Activated T-helper 17 cell treated with anti-CD3 and anti-CD28 coated beads, Interleukin-2, amount 50 U/mL, for 72 hours (primary cell): ENCODE data around the gene CNKSR3. TPM values are rescaled to one million over a fixed set of nuclear protein-coding genes. Genes with fewer than 3 reads are reported as not detected.

Source experiments
- ATAC-seq: fragments of 150-1000 bp; cut with Tn5 transposase; replicated peaks from 2 replicates; pipeline ENCODE4 v1.10.0; 2021; ENCODE audit warnings: mild to moderate bottlenecking, moderate library complexity
- H3K27ac Mint-ChIP-seq: one replicate; pipeline ENCODE4 v1.8.0; 2022; ENCODE audit warnings: mixed read lengths
- H3K27me3 Mint-ChIP-seq: one replicate; pipeline ENCODE4 v1.8.0; 2022; ENCODE audit warnings: mixed read lengths
- H3K36me3 Mint-ChIP-seq: one replicate; pipeline ENCODE4 v1.8.0; 2022; ENCODE audit warnings: low read depth, mild to moderate bottlenecking, mixed read lengths
- H3K4me1 Mint-ChIP-seq: one replicate; pipeline ENCODE4 v1.8.0; 2022; ENCODE audit warnings: mixed read lengths
- H3K4me3 Mint-ChIP-seq: one replicate; pipeline ENCODE4 v1.8.0; 2022; ENCODE audit warnings: mild to moderate bottlenecking, mixed read lengths
- H3K9me3 Mint-ChIP-seq: one replicate; pipeline ENCODE4 v1.8.0; 2022; ENCODE audit warnings: mixed read lengths
- total RNA-seq, 2 donors: library from RNA; stranded (reverse); gene quantifications; one replicate each; pipeline ENCODE4 v1.2.3, GENCODE V29; 2022

CNKSR3 gene
- total RNA-seq, 2 donors from 2014 or later: 1.5 TPM; not detected in 1

DNA sequence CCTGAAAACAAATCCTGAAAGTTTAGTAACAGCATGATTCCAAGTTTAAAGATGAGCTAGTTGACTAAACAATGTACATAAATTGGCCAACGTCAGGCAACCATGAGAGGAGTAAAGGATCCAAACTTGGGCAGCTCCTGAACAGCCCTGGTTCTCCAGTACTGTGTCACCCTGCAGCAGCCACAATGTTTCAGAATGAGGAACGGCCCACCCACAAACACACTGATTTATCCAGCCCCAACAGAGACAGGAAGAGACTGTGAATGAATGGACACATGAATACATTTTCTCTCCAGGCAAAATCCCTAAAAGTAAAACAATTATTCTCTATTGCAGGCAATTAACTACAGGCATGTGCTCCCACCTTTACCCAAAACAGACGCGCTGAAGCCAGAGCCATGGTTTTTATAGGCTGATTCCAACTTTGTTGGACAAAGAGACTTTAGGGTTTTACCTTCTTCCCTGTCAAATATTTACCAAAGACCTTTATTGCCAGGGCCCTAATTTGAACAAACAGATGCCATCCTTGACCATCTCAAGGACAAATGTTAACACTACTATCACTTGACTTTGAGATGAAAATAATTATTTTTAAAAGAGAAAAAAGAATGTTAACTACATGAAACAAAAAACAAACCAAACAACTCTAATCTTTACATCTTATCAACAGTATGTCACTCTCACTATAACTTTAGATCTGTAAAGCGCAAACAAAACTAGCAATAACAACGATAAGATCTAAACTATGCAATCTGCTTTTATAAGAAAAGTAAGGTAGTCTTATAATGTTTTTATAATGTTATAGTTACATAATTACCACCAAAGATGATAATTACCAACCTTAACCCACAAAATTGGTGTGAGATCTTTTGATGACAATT, 22.9 kb downstream of the CNKSR3 start:
- no peak for ATAC-seq
- no peak overlapping the region for H3K4me3 Mint-ChIP-seq
- H3K9me3 Mint-ChIP-seq: no peaks in the 10 kb centered on the region
- peaks cover 17% of the 10 kb centered on the region for H3K27me3 Mint-ChIP-seq
- H3K4me1 Mint-ChIP-seq: no peaks in the 10 kb centered on the region
- H3K36me3 Mint-ChIP-seq: no peaks in the 10 kb centered on the region
- H3K27ac Mint-ChIP-seq: no peak overlapping the region

DNA sequence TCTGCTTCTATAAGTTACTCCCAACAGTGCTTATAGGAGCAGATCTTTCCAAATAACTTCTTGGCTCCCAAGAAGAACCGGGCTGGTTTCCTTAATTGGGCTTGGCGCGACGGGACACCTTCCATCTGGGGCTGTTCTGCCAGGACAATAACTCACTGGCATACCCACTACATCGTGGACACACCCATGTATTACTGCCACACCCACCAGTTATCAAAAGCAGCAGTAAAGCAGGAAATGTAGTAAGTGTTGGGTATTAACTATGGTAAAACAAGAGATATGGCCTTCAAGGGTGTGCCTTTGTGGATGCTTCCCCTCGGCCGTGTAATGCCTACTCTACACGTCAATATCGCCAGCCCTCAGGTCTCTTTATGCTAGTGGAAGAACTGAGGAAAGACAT, 24.7 kb downstream of the CNKSR3 start:
- Mint-ChIP-seq H3K27ac (no peak overlapping the region), H3K4me1 (no peaks in the 10 kb centered on the region), H3K9me3 (no peaks in the 10 kb centered on the region)

DNA sequence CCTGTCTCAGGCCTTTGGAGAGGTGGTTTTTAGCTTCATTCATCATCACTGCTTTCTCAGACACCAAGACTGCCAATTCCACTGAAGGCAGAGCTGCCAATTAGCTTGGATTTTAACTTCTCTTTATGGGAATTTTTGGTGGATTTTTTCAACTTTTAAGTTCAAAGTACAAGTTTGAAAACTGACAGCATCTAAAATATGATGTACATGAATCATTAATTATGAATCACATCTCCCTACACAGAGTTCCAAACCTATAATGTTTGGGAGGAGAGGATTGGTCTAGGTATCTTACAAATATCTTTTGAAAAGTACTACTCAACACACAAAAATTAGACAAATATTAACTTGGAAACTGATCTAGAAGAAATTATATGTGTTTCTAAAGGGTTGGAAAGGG, 25.5 kb downstream of the CNKSR3 start:
- Mint-ChIP-seq H3K4me3 (no peak overlapping the region), H3K27ac (no peak overlapping the region), H3K27me3 (peaks cover 17% of the 10 kb centered on the region), H3K36me3 (no peaks in the 10 kb centered on the region), H3K9me3 (no peaks in the 10 kb centered on the region), H3K4me1 (no peaks in the 10 kb centered on the region)
- ATAC-seq: no peak

More for the DNA sequence above, 24.7 kb downstream of the CNKSR3 start:
- no peak overlapping the region for H3K4me3 Mint-ChIP-seq
- H3K27me3 Mint-ChIP-seq: peaks cover 18% of the 10 kb centered on the region
- no peak for ATAC-seq
- H3K36me3 Mint-ChIP-seq: no peaks in the 10 kb centered on the region

DNA sequence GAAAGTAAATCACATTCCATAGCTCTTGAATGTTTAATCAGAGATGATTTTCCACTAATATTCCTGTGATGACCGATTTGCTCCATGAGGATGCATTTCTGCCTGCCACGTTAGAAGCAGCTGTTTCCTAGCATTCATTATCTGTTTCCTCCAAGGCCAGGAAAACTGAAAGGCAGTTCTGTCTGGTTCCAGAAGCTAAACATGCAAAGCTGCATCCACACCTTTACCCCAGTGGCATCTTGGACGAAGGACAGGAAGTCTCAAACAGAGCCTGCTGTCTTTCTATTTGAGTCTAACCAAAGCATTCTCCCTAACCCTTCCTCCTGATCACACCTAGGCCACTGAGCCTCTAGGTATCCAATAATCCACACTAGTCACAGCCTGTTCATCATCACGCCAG, 27.6 kb downstream of the CNKSR3 start:
- H3K27ac Mint-ChIP-seq: no peak overlapping the region
- no peaks in the 10 kb centered on the region for H3K4me1 Mint-ChIP-seq
- peaks cover 12% of the 10 kb centered on the region for H3K27me3 Mint-ChIP-seq
- H3K9me3 Mint-ChIP-seq: no peaks in the 10 kb centered on the region
- no peak for ATAC-seq
- no peak overlapping the region for H3K4me3 Mint-ChIP-seq
- H3K36me3 Mint-ChIP-seq: no peaks in the 10 kb centered on the region

DNA sequence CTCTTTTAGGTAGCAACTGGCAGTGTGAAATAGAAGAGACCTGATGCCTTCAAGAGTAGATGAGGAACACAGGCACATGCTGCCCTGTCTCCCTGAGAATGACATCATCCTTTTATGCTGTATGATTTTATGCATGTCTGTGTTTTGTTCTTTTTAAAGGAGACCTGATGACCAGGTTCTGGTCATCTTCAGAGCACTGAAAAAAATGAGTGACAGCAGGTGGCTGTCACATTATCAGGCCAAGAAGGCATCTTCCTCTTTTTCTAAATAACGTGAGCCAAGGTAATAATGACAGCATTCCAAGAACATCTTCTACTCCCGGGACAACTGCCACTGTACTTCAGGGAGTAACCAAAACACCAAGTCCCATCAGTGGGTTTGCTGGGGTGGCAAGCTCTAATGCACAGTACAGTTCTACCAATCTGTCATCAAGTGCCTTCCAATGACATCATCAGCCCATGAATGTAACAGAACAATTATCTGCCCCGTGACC, 28.9 kb downstream of the CNKSR3 start:
- Mint-ChIP-seq H3K27me3 (peaks cover 8% of the 10 kb centered on the region), H3K4me1 (no peaks in the 10 kb centered on the region), H3K4me3 (no peak overlapping the region), H3K27ac (no peak overlapping the region), H3K36me3 (no peaks in the 10 kb centered on the region), H3K9me3 (no peaks in the 10 kb centered on the region)
- ATAC-seq: no peak

DNA sequence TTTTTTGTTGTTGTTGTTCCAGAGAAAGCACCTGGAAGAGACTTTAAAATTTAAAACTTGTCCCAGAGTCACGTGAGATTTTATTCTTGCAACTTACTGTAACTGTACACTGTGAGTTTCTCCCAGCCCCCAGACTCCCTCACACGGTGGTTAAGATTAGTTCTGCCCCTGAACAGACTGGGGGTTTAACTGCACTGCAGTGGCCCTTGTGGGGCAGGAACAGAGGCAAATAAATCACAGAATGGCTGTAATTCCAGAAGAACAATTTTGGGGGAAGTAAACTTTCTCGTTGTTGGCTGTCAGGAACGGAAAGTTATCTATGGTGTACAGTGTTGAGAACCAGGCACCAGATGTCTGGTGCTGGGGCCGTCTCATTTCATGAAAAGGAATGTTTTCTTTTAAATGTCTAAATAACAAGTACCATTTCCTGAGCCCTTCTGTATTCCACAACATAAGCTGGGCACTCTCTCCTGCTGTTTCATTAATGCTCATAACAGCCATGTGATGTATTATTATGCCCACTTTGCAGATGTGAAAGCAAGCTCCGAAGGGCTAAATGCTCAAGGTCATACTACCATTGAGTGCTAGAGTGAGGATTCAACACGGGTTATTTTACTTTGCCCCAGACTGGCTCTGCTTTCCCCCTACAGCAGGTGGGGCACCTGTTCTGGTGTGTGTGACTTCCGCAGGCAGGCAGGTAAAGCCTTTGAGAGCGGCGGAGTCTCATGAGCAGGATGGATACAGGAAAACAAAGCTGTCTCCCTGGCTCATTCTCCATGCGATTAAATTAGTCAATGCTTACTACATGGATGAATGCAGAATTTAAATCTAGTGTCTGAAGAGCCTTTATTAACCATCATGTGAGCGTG, 30.5 kb downstream of the CNKSR3 start:
- Mint-ChIP-seq H3K4me3 (no peak overlapping the region), H3K9me3 (no peaks in the 10 kb centered on the region), H3K27me3 (peaks cover 8% of the 10 kb centered on the region), H3K36me3 (no peaks in the 10 kb centered on the region), H3K4me1 (no peaks in the 10 kb centered on the region), H3K27ac (no peak overlapping the region)
- ATAC-seq: no peak

DNA sequence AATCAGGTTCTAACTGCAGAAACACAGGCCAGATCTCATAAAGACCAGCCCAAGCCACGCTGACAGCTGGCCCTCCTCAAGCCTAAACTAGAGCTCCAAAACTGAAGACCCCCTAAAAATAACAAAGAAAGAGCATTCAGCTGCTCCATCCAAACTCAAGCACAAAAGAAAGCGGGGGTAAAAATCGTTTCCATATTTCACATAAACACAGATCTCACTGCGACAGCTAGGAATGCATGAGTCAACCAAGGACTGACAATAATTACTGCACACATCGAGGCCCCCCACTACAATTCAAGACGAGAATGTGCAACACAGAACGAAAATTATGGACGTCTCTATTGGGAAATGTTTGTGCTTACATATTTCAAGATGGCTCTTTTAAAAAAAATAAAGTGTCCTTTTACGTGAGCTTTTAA, 31.1 kb downstream of the CNKSR3 start:
- no peak for ATAC-seq
- H3K36me3 Mint-ChIP-seq: no peaks in the 10 kb centered on the region
- no peak overlapping the region for H3K4me3 Mint-ChIP-seq
- peaks cover 11% of the 10 kb centered on the region for H3K27me3 Mint-ChIP-seq
- no peaks in the 10 kb centered on the region for H3K4me1 Mint-ChIP-seq
- H3K27ac Mint-ChIP-seq: no peak overlapping the region
- no peaks in the 10 kb centered on the region for H3K9me3 Mint-ChIP-seq

DNA sequence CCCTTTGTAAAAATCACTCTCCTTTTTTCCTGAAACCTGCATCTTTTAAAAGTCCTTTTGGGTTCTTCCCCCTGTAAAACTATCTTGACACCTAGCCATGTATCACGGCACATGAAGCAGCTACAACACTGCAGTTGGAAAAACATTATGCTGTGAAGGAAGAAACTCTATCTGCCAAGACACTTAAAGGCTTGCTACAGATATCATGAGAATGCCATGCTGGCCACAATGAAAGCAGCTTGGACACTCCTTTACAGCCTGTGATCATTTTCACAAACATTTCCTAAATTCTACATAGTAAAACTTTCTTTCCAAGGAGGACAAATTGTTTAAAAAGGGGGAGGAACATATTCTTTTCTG, 31.8 kb downstream of the CNKSR3 start:
- Mint-ChIP-seq H3K27ac (no peak overlapping the region), H3K4me3 (no peak overlapping the region), H3K9me3 (no peaks in the 10 kb centered on the region), H3K4me1 (no peaks in the 10 kb centered on the region), H3K27me3 (peaks cover 12% of the 10 kb centered on the region), H3K36me3 (no peaks in the 10 kb centered on the region)
- no peak for ATAC-seq

DNA sequence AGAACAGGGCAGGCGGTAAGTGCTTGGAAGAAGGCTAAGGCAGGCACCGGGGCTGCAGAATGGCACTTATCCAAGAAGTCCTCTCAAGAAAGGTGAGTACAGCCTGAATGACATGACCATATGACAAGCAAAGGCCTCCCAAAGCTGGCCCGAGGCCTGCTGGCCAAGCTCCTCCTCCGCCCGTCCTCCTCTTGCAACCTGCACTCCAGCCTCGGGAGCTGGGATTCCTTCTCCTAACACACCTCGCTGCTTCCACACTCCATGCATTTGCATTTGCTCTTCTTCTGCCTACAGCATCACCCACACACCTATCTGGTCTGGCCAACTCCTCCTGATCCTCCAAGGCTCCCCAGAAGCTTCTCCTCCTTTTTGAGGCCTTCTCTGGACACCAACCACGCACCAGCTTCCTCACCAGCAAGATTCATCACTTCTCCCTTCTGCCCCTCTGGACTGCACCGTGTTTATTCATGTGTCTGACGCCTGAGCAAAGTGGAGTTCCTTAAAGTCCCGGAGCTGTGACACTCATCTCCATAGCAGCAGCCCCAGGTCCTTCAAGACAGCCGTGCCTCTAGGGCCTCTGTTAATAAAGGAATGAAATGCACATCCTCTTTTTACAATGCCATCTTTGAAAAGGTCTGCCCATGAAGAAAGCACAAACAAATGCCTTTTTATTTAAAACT, 32.3 kb downstream of the CNKSR3 start:
- Mint-ChIP-seq H3K4me3 (no peak overlapping the region), H3K36me3 (no peaks in the 10 kb centered on the region), H3K27me3 (peaks cover 12% of the 10 kb centered on the region), H3K4me1 (no peaks in the 10 kb centered on the region), H3K9me3 (no peaks in the 10 kb centered on the region), H3K27ac (no peak overlapping the region)
- ATAC-seq: no peak

DNA sequence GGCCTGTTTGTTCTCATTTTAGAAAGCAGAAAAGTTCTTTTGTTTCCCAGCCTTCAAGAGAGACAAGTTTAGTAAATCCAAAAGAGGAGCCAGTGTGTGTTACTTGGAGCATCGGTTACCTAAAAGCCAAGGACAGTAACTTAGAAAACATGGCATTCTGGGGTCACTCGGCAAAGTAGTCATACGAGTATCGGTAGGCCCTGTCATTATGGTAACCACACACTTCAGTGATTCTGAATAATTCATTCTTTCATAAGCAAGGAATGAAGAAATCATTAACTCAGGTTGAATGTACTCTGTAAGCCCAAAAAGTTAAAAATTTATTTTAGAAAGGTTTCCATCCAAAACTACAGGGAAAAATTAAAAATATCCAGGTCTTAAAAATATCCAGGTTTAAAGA, 34.0 kb downstream of the CNKSR3 start:
- Mint-ChIP-seq H3K4me3 (no peak overlapping the region), H3K36me3 (no peaks in the 10 kb centered on the region), H3K27ac (no peak overlapping the region), H3K4me1 (no peaks in the 10 kb centered on the region), H3K27me3 (peaks cover 9% of the 10 kb centered on the region), H3K9me3 (no peaks in the 10 kb centered on the region)
- no peak for ATAC-seq

DNA sequence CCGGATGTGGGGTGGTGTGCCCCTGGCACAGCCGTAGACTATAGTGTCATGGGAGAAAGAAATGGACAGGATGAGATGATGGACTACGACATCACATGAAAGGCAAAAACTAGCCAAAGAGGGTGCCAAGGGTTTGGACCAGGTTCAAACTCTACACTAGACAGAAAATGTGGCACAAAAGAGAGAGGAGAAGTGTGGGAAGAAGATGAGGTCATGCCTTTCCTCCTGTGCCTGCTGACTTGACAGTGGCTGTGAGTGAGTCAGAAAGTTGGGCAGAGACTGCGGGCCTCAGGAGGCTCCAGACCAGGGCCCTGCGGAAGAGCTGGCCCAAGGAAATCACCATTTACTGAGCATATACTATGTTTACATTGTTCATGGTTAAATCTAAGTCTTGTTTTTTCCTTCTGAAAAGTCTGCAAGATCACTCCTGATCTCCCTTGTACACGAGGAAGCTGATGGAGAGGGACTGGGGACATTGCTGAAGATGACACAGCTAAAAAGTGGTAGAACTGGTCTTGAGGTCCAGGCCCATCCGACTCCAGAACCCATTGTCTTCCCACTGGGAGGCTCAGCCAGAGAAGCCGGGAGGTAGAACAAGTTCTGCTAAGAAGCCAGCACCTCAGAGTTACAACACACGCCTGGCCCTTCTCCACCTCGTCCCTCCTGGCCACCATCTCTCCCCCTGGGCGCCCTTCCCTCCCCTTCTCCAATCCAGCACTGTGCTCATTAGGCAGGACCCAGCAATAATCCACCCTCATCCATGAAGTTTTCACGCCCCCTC, 35.6 kb downstream of the CNKSR3 start:
- Mint-ChIP-seq H3K36me3 (no peaks in the 10 kb centered on the region), H3K27me3 (peaks cover 4% of the 10 kb centered on the region), H3K9me3 (no peaks in the 10 kb centered on the region), H3K4me1 (no peaks in the 10 kb centered on the region), H3K4me3 (no peak overlapping the region), H3K27ac (no peak overlapping the region)
- no peak for ATAC-seq

DNA sequence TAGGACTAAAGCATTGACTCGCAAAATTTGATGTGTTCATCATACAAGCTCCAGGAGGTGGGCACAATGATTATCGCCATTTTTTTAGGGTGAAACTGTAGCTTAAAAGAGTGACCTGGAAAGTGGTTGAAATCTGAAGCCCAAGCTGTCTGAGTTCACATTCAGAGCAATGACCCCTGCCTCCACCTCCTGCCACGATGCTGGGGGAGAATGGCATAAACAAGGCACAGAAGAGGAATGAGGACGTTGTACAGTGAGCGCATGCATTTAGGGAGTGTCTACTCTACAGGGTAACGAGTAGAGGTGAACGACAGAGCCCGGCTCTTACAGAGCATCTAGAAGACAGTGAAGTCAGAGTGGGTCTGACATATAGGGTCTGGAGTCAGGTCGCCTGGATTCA, 37.2 kb downstream of the CNKSR3 start:
- no peak overlapping the region for H3K27ac Mint-ChIP-seq
- no peak for ATAC-seq
- H3K27me3 Mint-ChIP-seq: peaks cover 6% of the 10 kb centered on the region

DNA sequence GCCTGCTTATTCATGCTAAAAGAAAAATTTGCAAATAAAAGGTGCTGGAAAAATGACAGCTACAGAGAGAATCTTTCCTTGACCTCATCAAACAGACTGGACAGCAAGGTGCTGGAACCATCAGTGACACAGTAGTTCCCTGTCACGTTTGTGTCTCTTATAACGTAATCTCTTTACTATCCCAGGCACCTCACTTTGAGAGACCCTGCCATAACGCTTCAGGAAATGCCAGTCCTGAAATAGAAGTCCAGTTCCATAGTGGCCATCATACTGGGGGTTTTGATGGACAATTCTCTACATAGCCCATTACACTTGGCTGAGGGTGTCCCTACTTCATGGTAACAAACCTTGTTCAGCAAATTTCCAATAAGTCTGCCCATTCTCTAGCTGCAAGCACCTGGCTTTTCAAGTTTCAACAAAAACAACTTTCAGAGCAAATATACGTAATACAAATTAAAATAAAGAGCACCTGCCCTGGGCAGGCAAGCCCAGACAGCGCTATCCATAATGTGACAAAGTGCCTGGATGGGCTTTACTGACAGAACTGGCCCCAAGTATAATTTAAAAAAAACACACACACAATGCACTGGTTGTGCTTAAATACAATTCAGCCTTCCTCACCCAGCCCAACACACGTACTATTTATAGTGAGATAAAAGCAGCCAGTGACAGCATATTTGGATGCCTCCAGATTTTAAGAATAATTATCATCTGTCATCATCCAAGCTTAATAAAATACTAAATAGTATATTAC, 38.7 kb downstream of the CNKSR3 start:
- H3K27me3 Mint-ChIP-seq: peaks cover 8% of the 10 kb centered on the region
- no peaks in the 10 kb centered on the region for H3K9me3 Mint-ChIP-seq
- H3K36me3 Mint-ChIP-seq: no peaks in the 10 kb centered on the region
- no peaks in the 10 kb centered on the region for H3K4me1 Mint-ChIP-seq
- H3K27ac Mint-ChIP-seq: no peak overlapping the region
- no peak for ATAC-seq
- H3K4me3 Mint-ChIP-seq: no peak overlapping the region

More for the DNA sequence above, 37.2 kb downstream of the CNKSR3 start:
- Mint-ChIP-seq H3K4me1 (no peaks in the 10 kb centered on the region), H3K9me3 (no peaks in the 10 kb centered on the region), H3K36me3 (no peaks in the 10 kb centered on the region), H3K4me3 (no peak overlapping the region)
